Measurements from ENCODE around the gene RANBP3.

Gene RANBP3

DNA sequence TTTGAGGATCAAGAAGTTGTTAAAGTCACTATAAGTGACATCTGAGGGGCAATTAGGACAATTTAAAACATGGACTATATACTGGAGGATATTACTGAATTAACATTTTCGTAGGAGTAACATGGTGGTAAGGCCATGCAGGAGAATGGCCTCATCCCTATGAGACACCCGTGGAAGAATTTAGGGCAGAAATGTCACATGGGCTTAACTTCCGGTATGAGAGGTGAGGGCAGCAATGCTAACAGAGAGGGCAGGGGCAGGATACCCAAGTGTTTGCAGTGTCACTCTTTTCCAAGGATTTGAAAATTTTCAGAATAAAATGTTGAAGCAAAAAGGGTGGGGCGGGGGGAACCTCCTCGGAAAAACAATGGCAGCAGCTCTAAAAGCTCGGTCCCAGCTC is 23.6 kb downstream of the RANBP3 start:
- Histone ChIP-seq H3K4me3 (ENCODE audit: low read depth in 1 of 2, low read length in 2 of 2) (peak overlapping the region; percentile 9 to 35), H3K27ac (ENCODE audit: low read length) (peak overlapping the region; percentile 69), H3K4me1 (ENCODE audit: control insufficient read depth in 1 of 2, insufficient read depth in 2 of 2, low read length in 2 of 2) (peaks cover 43 to 63% of the 10 kb centered on the region in 2 donors), H3K9me3 (ENCODE audit: control insufficient read depth in 1 of 2, low read length in 2 of 2) (no peaks in the 10 kb centered on the region), H3K36me3 (ENCODE audit: control insufficient read depth in 1 of 2, insufficient read depth in 2 of 2, low read length in 2 of 2) (no peaks in the 10 kb centered on the region), H3K27me3 (ENCODE audit: low read depth, low read length) (no peaks in the 10 kb centered on the region)

- H3K4me3 ChIP-seq (ENCODE audit: low read depth in 1 of 2, low read length in 2 of 2) = peak overlapping the region; percentile 9 to 35
- no peaks in the 10 kb centered on the region for H3K9me3 ChIP-seq (ENCODE audit: control insufficient read depth in 1 of 2, low read length in 2 of 2)
- peak overlapping the region; percentile 69 for H3K27ac ChIP-seq (ENCODE audit: low read length)
- no peaks in the 10 kb centered on the region for H3K36me3 ChIP-seq (ENCODE audit: control insufficient read depth in 1 of 2, insufficient read depth in 2 of 2, low read length in 2 of 2)
- no peaks in the 10 kb centered on the region for H3K27me3 ChIP-seq (ENCODE audit: low read depth, low read length)
- H3K4me1 ChIP-seq (ENCODE audit: control insufficient read depth in 1 of 2, insufficient read depth in 2 of 2, low read length in 2 of 2) = peaks cover 49 to 68% of the 10 kb centered on the region in 2 donors
Measured at GRCh38 chr19:5953680-5954213, 24.2 kb downstream of the RANBP3 start.

GRCh38 chr19:5953030-5953589 is 24.8 kb downstream of the RANBP3 start:
- no peaks in the 10 kb centered on the region for H3K27me3 ChIP-seq (ENCODE audit: low read depth, low read length)

GRCh38 chr19:5952193-5953029 is 25.5 kb downstream of the RANBP3 start:
- H3K4me1 ChIP-seq (ENCODE audit: control insufficient read depth in 1 of 2, insufficient read depth in 2 of 2, low read length in 2 of 2) = peaks cover 57 to 77% of the 10 kb centered on the region in 2 donors
- no peaks in the 10 kb centered on the region for H3K9me3 ChIP-seq (ENCODE audit: control insufficient read depth in 1 of 2, low read length in 2 of 2)
- no peaks in the 10 kb centered on the region for H3K27me3 ChIP-seq (ENCODE audit: low read depth, low read length)
- no peak overlapping the region for H3K4me3 ChIP-seq (ENCODE audit: low read depth in 1 of 2, low read length in 2 of 2)
- H3K27ac ChIP-seq (ENCODE audit: low read length) = no peak overlapping the region
- H3K36me3 ChIP-seq (ENCODE audit: control insufficient read depth in 1 of 2, insufficient read depth in 2 of 2, low read length in 2 of 2) = no peaks in the 10 kb centered on the region

More at GRCh38 chr19:5953030-5953589, 24.8 kb downstream of the RANBP3 start:
- peak overlapping the region in 1 of 2 donors; percentile 35 for H3K4me3 ChIP-seq (ENCODE audit: low read depth in 1 of 2, low read length in 2 of 2)
- peak overlapping the region; percentile 69 for H3K27ac ChIP-seq (ENCODE audit: low read length)
- H3K4me1 ChIP-seq (ENCODE audit: control insufficient read depth in 1 of 2, insufficient read depth in 2 of 2, low read length in 2 of 2) = peaks cover 53 to 71% of the 10 kb centered on the region in 2 donors
- H3K36me3 ChIP-seq (ENCODE audit: control insufficient read depth in 1 of 2, insufficient read depth in 2 of 2, low read length in 2 of 2) = no peaks in the 10 kb centered on the region
- H3K9me3 ChIP-seq (ENCODE audit: control insufficient read depth in 1 of 2, low read length in 2 of 2) = no peaks in the 10 kb centered on the region

- Histone ChIP-seq H3K9me3 (ENCODE audit: control insufficient read depth in 1 of 2, low read length in 2 of 2) (no peaks in the 10 kb centered on the region), H3K27me3 (ENCODE audit: low read depth, low read length) (no peaks in the 10 kb centered on the region), H3K36me3 (ENCODE audit: control insufficient read depth in 1 of 2, insufficient read depth in 2 of 2, low read length in 2 of 2) (no peaks in the 10 kb centered on the region), H3K4me1 (ENCODE audit: control insufficient read depth in 1 of 2, insufficient read depth in 2 of 2, low read length in 2 of 2) (peaks cover 60 to 87% of the 10 kb centered on the region in 2 donors), H3K4me3 (ENCODE audit: low read depth in 1 of 2, low read length in 2 of 2) (peak overlapping the region in 1 of 2 donors; percentile 2), H3K27ac (ENCODE audit: low read length) (no peak overlapping the region)
Measured at GRCh38 chr19:5951338-5951861, 26.5 kb downstream of the RANBP3 start.

GRCh38 chr19:5950741-5951140 is 27.2 kb downstream of the RANBP3 start:
- Histone ChIP-seq H3K4me3 (ENCODE audit: low read depth in 1 of 2, low read length in 2 of 2) (no peak overlapping the region), H3K27ac (ENCODE audit: low read length) (no peak overlapping the region), H3K9me3 (ENCODE audit: control insufficient read depth in 1 of 2, low read length in 2 of 2) (no peaks in the 10 kb centered on the region), H3K36me3 (ENCODE audit: control insufficient read depth in 1 of 2, insufficient read depth in 2 of 2, low read length in 2 of 2) (no peaks in the 10 kb centered on the region), H3K27me3 (ENCODE audit: low read depth, low read length) (no peaks in the 10 kb centered on the region), H3K4me1 (ENCODE audit: control insufficient read depth in 1 of 2, insufficient read depth in 2 of 2, low read length in 2 of 2) (peaks cover 60 to 93% of the 10 kb centered on the region in 2 donors)

DNA sequence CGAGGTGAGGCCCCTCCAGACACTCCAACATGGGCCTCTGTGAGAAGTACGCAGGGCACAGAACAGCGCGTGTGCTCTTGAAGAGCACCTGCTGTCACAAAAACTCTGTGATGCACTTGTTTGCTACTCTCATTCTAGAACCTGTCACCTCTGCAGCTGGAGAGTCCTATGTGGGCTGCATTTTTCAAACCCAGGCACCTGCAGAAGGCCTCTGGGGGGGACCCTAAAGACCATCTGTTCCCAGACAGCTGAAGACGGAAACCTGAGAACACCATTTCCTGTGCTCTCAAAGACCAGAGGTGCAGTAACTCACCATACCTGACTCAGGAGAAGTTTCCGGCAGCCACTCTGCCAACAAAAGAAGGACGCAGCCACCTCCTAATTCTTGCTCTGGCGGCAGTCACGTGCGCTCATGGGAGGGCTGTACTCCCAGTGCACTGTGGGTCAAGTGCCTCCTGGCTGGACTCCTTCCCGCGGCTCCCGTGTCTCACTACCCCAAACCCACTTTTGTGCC is 28.1 kb downstream of the RANBP3 start:
- H3K9me3 ChIP-seq (ENCODE audit: control insufficient read depth in 1 of 2, low read length in 2 of 2) = no peaks in the 10 kb centered on the region
- peaks cover 55 to 85% of the 10 kb centered on the region in 2 donors for H3K4me1 ChIP-seq (ENCODE audit: control insufficient read depth in 1 of 2, insufficient read depth in 2 of 2, low read length in 2 of 2)
- no peak overlapping the region for H3K27ac ChIP-seq (ENCODE audit: low read length)
- no peaks in the 10 kb centered on the region for H3K36me3 ChIP-seq (ENCODE audit: control insufficient read depth in 1 of 2, insufficient read depth in 2 of 2, low read length in 2 of 2)
- H3K4me3 ChIP-seq (ENCODE audit: low read depth in 1 of 2, low read length in 2 of 2) = no peak overlapping the region
- no peaks in the 10 kb centered on the region for H3K27me3 ChIP-seq (ENCODE audit: low read depth, low read length)

DNA sequence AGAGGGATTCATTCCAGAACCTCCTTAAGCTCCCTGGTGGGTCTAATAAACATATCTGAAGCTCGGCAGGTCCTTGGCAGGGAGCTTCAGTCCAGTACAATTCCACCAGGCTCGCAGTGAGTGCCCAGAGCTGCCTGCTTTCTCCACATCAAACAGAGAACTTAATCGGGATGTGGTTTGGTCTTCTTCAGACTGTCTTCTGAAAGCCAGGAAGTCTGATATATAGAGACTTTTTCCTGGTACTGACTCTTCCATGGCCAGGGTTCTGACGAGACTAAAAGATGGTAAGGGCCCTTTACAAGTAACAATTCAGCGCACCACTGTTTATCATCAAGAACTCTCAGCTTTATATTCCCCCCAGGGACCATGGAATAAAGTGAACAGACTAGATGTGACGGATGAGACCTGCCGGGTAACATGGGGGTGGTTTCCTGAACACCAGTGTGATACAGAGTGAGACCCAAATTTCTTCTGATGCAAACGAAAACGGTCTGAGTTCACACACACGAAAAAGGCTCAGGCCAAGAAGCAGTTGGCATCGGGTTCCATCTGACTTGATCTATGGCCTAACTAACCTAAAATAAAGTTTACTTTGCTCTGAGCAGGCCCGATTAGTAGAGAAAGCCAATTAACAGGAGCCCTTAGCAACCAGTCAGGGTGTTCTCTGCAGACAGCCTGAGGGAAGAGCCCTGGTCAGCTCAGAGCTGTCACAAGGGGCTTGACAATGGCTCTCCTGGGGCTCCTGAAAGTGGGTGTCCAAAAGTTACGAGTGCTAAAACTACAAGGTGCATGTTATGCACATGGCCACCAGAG is 29.0 kb downstream of the RANBP3 start:
- H3K27ac ChIP-seq (ENCODE audit: low read length) = peak overlapping the region; percentile 76
- H3K36me3 ChIP-seq (ENCODE audit: control insufficient read depth in 1 of 2, insufficient read depth in 2 of 2, low read length in 2 of 2) = no peaks in the 10 kb centered on the region
- no peaks in the 10 kb centered on the region for H3K9me3 ChIP-seq (ENCODE audit: control insufficient read depth in 1 of 2, low read length in 2 of 2)
- H3K4me3 ChIP-seq (ENCODE audit: low read depth in 1 of 2, low read length in 2 of 2) = peak overlapping the region in 1 of 2 donors; percentile 10
- no peaks in the 10 kb centered on the region for H3K27me3 ChIP-seq (ENCODE audit: low read depth, low read length)
- peaks cover 49 to 76% of the 10 kb centered on the region in 2 donors for H3K4me1 ChIP-seq (ENCODE audit: control insufficient read depth in 1 of 2, insufficient read depth in 2 of 2, low read length in 2 of 2)

DNA sequence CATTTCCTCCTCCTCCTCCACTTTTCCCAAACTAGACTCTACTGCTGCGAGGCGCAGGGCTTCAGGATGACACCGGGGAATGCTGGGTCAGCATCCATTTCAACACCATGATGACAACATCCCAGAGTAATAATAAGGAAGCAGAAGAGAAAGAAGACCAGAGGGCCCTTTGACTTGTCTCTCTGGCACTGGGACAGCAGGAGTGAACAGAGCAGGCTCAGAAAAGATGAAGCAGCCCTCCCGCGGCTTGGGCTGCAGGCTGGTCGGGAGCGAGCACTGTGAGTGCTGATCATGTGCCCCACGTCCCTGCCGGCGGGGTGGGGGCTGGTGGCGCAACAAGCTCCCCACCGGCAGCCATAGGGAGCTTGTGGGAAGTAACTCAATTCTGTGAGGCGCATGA is 30.5 kb downstream of the RANBP3 start:
- Histone ChIP-seq H3K27me3 (ENCODE audit: low read depth, low read length) (no peaks in the 10 kb centered on the region), H3K9me3 (ENCODE audit: control insufficient read depth in 1 of 2, low read length in 2 of 2) (no peaks in the 10 kb centered on the region), H3K4me3 (ENCODE audit: low read depth in 1 of 2, low read length in 2 of 2) (peak overlapping the region; percentile 2 to 36), H3K27ac (ENCODE audit: low read length) (peak overlapping the region; percentile 60), H3K36me3 (ENCODE audit: control insufficient read depth in 1 of 2, insufficient read depth in 2 of 2, low read length in 2 of 2) (no peaks in the 10 kb centered on the region), H3K4me1 (ENCODE audit: control insufficient read depth in 1 of 2, insufficient read depth in 2 of 2, low read length in 2 of 2) (peaks cover 43 to 78% of the 10 kb centered on the region in 2 donors)

- peak overlapping the region; percentile 60 for H3K27ac ChIP-seq (ENCODE audit: low read length)
- H3K36me3 ChIP-seq (ENCODE audit: control insufficient read depth in 1 of 2, insufficient read depth in 2 of 2, low read length in 2 of 2) = peaks cover 19 to 21% of the 10 kb centered on the region in 2 donors
- peaks cover 22 to 50% of the 10 kb centered on the region in 2 donors for H3K4me1 ChIP-seq (ENCODE audit: control insufficient read depth in 1 of 2, insufficient read depth in 2 of 2, low read length in 2 of 2)
- no peak overlapping the region for H3K4me3 ChIP-seq (ENCODE audit: low read depth in 1 of 2, low read length in 2 of 2)
- no peaks in the 10 kb centered on the region for H3K9me3 ChIP-seq (ENCODE audit: control insufficient read depth in 1 of 2, low read length in 2 of 2)
- no peaks in the 10 kb centered on the region for H3K27me3 ChIP-seq (ENCODE audit: low read depth, low read length)
Measured at GRCh38 chr19:5943623-5944022, 34.3 kb downstream of the RANBP3 start.

Measured in muscle layer of duodenum (tissue), 2 donors.